Medulla oblongata (tissue), 1 donor: Measurements from ENCODE around the gene ADAM10.

Source experiments
- DNase-seq: peaks from one replicate; pipeline ENCODE4 v3.0.0-alpha.2; 2015; ENCODE audit errors: extremely low spot score

ADAM10 gene

DNA sequence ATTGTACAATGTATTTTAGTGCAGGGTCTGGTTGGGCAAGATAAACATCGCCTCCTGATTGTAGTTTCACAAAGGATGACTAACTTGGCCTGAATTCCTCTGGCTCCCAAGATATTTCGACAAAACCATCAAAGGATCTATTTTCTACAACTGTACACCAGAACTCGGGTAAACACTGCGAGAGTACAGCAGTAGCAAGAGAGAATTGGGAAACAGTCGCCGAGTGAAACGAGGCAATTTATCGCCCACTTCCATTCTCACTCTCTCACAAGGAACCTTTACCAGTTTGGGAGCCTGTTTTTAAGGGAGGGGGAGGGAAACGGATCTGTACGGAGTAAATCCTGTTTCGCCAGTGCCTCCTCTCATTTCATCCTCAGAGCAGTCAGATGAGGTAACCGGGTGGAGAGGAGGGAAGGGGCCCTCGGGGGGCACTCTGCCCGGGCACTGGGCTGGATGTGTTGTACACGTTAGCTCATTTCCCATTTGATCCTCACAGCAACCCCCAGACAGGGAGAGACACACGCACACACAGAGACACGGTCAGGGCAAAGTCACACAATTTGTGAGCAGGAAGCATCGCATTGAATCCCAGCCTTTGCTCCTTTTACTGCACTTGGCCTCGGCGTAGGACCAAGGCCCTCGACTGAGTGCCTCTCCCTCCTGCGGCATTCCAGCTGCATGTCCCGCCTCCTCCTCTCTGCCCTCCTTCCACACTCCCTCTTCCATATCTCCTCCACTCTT is 197.6 kb downstream of the ADAM10 start:
- DNase-seq = no peak

DNA sequence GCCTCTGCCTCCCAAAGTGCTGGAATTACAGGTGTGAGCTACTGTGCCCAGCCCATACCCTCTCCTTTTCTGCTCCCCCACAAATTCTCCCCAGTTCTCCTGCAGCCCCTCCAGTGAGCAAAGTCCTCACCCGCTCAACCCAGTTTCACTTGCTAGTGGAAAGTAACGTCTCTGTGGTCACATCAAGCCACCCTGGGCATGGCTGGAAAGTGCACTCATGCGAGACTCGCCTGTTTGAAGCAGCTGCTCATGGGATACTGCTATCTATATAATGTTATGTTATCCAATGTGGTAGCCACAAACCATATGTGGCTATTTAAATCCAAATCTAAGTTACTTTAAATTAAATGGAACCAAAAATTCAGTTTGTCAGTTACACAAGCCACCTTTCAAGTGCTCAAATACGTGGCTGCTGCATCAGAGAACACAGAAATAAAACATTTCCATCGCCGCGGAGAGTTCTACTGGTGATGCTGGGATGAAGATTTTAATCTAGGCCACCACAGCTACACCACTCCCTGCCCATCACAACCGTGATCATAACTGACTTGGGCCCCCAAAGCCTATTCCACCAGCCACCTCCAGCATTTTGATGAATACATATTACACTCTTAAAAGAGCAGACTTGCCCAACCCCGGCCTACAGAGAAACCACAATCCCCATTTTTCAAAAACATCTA is 198.3 kb downstream of the ADAM10 start:
- no peak for DNase-seq

DNA sequence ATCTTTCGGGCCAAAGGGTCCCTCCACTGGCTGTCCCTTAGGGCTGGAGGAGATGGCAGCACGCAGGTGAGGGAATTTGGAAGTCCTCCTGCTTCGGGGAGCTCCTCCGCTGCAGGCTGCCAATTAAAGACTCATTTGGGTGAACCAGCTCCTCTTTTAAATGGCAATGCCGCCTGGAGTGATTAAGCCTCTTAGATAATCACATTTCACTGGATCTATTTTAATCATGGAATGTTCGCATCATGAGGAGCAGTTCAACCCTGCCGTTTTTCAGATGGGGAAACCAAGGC is 199.8 kb downstream of the ADAM10 start:
- DNase-seq = no peak

DNA sequence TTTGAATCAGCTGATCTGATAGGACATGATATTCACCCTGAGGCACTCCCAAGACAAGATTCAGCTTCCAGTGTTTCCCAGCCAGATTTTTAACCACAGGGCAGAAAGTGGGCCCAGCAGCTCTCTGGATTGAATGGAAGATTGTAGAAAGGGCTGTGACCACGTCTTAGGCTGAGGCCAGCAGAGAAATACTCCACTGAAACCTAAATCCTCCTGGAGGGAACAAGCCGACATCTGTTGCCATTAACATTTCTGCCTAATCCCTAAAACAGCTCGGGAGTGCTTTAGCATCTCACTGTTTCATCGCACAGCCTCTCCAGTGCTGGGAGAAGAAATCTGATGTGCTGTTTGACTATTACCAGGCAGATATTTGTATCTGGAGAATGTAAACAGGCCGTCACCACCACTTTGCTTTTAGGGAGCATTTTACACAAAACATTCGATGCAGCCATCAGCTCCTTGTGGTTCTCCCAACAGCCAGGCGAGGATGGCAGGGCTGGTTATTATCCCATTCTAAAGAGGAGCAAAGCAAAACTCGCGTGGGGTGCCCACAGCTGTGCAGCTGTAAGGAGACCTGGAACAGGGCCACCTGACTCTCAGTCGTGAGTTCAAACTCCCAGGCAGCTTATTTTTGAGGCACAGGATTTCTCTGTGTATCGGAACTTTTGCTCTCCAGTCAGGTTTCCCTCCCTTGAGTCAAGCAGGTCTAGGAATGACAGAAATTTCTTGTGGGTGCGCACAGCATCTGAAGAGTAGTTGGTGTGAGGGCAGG is 200.3 kb downstream of the ADAM10 start:
- no peak for DNase-seq

DNA sequence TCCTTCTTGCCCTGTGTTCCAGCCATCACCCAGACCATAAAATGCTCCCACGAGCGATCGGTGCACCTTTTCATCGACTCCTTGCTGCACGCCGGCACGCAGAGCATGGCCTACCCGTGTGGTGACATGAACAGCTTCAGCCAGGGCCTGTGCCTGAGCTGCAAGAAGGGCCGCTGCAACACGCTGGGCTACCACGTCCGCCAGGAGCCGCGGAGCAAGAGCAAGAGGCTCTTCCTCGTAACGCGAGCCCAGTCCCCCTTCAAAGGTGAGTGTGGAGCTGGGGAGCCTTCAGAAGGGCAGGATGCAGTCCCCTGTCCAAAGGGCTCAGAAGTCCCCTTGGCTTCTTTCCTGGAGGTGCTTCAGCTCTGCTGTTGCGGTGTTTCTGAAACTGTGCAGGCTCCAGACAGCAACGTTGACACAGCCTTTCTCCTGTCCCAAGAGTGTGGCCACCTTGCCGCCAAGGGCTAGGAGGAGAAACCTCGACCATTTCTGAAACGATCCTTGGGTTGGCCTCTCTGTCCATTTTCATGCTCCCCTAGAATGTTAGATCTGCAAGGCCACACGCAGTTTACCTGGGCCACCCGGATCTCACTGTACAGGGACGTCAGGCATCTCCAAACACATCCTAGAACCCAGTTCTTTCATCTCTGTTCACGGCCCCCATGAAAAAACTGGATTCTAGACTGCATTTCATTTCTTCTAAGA is 201.0 kb downstream of the ADAM10 start:
- no peak for DNase-seq

DNA sequence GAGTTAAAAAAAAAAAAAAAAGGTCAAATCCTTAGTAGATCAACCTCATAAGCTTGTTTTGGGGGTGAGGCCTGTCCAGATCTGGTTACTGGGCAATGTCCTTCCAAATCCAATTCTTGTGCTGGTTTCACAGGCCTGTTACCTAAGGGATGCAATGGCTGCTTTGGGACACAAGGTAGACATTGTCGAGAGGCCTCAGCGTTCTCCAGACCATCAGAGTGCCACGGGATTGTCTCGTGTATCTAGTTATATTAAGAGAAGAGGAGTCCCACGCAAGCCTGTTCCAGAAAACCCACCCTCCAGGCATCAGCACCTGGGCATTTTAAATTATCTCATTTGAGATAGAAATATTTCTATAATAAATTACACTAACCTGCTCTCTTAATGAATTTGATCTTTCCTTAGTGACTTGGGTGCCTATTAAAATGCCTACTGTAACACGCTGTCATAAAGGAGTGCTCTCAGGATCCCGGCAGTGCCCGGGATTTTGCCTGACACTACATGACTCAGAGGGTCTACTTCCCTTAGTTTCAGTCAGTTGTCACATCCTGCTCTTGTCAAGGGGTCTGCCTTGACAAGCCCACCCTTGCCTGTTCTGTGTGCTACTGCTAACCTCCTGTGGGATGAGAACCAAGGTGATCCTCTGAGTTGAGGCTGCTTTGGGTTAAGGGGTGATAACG is 201.7 kb downstream of the ADAM10 start:
- no peak for DNase-seq

DNA sequence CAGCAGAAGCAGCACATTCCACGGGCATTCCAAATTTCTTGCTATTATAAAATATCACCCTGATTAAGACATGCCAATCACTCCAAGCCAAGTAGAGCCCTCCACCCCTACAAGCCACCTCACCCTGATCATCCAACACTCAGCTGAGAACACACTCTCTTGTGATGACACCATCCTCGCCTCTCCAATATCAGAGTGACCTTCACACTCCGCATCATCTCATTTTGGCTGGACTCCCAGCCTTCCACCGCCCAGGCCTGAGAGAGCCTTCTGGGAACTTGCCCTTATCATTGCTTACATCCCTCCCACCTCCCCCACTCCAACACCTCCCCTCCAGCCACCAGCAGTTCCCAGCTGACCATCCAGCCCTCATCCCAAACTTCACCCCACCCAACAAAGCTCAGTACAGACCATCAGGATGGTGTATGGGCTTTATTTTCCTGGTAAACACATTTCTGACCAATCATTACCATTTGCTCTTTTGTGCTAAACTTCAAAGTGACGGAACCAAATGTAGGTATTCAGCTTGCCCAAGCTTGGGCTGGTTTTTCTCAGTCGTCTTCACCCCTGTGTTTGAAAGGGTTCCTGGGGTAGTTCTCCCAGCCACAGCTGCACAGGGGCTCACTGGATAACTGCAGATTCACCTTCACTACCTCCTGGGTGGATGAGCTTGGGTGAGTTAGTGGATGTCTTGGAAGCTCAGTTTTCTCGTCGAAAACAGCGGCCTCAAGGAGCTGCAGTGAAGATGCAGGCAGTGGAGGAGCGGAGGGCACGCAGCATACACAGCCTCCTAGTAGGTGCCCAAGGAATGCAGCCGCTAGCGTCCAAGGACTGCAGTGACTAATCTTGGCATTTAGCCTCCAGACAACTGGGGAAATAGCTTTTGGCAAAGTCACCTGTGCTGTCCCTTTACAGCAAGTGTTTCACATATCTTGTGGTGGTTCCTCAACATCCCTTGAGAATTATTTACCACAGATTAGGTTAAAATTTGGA is 202.6 kb downstream of the ADAM10 start:
- no peak for DNase-seq

DNA sequence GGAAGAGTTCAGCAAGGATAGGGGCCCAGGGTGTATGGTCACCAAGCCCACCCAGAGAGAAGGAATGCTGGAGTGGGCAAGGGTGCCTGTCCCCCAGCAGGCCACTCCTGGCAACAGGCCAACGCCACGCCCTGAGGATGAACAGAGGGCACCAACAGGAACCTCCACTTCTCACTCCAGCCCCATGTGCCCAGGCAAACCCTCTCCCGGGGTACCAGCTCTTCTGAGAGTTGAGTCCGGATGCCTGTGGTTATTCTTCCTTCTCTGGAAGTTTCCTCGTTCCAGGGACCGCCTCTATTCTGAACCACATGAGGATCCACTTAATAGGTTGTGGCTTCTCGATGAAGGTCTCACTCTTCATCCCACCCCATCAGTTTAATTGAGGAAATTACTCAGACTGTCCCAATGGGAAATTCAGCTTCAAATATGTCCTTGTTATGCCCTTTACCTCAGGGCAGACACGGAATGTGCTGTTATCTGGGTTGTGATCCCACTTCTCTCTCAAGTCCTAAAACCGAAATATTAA is 203.4 kb downstream of the ADAM10 start:
- no peak for DNase-seq

DNA sequence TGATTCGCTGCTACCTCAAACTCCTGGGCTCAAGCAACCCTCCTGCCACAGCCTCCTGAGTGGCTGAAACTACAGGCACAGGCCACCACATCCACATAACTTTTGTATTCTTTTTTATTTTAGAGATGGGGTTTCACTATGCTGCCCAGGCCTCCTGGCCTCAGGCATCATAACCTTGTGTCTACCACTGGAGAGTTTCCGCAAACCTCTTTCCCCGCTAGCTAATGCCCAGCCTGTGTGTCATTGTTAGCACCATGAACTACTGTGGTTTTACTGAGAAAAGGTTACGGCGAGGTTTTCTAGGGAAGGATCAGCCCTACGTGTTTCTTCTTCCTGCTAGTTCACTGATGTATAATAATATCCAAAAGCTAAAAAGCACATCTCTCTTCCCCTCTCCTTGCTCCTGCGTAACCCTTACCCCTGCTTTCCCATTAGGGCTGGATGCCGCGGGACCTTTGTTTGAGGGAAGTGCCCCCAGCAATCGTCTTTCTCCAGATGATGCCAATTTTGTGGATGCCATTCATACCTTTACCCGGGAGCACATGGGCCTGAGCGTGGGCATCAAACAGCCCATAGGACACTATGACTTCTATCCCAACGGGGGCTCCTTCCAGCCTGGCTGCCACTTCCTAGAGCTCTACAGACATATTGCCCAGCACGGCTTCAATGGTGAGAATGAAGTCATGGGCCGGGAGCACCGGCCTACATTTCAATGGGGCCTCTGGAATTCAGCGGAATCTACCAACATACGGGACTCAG is 204.0 kb downstream of the ADAM10 start:
- DNase-seq = no peak

DNA sequence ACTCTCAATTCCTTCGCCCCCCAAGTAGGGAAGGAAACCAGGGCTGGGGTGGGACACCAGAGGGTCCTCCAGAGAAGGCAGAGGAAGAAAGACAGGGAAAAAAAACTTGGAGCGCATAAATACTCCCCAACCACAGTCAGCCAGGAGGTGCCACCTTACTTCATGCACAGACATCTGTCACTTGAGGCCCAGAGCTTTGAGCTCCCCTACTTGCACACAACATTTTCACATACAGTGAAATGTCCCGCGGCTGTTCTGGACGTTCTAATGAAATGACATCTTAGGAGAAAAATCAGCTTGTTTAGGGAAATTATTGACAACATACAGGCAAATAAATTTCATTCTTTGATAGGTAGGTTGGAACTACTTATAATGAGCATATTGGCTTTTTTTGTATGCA is 204.8 kb downstream of the ADAM10 start:
- DNase-seq = no peak

DNA sequence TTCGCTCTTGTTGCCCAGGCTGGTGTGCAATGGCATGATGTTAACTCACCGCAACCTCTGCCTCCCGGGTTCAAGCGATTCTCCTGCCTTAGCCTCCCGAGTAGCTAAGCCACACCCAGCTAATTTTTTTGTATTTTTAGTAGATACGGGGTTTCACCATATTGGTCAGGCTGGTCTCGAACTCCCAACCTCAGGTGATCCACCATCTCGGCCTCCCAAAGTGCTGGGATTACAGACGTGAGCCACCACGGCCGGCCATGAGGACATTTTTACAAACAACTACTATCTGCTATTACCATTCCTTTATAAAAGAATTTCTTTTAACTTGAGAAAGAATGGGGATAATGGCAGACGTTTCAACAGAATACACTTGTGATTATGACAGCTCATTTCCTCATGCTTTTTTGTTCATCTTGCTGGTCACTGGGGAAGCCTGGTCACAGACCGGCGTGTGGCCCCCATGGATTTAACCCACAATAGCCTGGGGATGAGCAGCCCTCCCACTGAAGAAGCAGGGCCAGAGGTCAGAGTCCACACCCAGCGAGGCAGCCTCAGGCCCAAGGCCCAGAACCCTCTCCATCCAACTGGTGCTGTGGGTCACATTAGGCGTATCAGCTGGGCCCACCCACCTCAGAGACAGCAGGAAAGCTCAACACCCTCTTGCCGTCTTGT is 205.7 kb downstream of the ADAM10 start:
- DNase-seq = no peak

DNA sequence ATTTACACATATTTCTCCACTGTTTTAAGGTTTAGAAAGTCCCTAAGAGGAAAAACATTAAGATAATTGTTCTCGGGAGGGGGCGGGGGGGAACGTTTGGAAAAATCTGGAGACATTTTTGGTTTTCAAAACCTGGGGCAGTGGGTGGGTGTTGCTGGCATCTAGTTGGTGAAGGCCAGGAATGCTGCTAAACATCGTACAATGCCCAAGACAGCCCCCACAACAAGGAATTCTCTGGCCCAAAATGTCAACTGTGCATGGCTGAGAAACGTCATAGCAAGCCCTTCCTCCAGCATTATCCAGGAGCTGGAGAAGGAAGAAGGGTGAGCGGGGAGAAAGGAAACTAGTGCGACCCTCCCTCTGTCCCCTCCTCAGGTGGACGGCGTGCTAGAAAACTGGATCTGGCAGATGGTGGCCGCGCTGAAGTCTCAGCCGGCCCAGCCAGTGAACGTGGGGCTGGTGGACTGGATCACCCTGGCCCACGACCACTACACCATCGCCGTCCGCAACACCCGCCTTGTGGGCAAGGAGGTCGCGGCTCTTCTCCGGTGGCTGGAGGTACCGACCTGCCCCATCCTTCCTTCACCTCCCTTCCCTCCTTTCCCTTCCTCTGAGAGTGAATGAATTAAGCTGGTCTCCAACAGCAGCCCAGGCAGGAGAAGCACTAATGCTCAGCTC is 208.0 kb downstream of the ADAM10 start:
- no peak for DNase-seq

DNA sequence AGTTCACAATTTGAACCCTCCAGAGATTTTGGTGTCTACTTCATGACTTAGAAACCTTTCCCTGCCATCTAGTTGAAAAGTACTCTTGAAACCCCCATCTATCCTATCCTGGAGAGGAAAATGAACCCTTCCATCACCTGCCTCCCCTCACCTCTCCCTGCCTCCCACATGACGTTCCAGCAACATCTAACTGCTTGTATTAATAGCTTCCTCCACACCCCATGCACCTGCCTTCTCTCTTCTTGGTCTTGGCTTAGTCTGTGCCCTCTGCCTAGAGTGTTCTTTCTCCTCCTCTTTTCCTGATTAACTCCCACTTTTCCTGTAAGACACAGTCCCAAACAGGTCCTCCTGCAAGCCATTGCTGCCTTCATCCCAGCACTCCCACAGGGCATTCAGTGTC is 210.0 kb downstream of the ADAM10 start:
- no peak for DNase-seq

DNA sequence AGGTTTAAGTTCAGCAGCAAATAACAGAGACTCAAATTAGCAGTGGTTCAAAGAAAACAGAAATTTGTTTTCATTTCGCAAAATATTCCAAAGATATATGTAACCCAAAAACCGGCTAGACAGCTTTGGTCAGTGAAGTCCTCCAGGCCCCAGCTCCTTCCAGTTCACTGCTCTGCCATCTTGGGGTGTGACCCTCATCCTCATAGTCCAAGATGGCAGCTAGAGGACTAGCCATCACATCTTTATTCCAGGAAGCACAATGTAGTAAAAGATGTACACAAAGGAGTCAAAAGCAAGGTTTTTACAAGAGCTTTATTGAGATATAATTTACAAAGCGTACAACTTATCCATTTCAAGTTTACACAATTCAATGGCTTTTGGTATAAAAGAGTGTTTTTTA is 210.6 kb downstream of the ADAM10 start:
- DNase-seq = no peak
